Neural progenitor cell (in vitro differentiated cells): ENCODE measurements around the gene RSF1. TPM values are rescaled to one million over a fixed set of nuclear protein-coding genes. Genes with fewer than 3 reads are reported as not detected.

ENCODE experiments used
- DNase-seq: peaks from one replicate; pipeline ENCODE4 v3.0.0-alpha.2; 2016; ENCODE audit warnings: low spot score
- H2AFZ ChIP-seq: fragments of 200-600 bp; sonication (generic); replicated peaks from 2 replicates; pipeline ENCODE4 v1.6.1; 2016; ENCODE audit warnings: antibody characterized with exemption
- H3F3A ChIP-seq: fragments of 200-600 bp; sonication (generic); 2 replicates; pipeline ENCODE4 v1.6.1; 2016; ENCODE audit warnings: antibody characterized with exemption, low read depth
- H3K27ac ChIP-seq: fragments of 200-600 bp; sonication (generic); 2 replicates; pipeline ENCODE4 v1.5.1; 2016; ENCODE audit warnings: mild to moderate bottlenecking
- H3K27me3 ChIP-seq: fragments of 200-600 bp; sonication (generic); 2 replicates; pipeline ENCODE4 v1.6.1; 2016; ENCODE audit warnings: mild to moderate bottlenecking, moderate library complexity
- H3K36me3 ChIP-seq: fragments of 200-600 bp; sonication (generic); 2 replicates; pipeline ENCODE4 v1.5.1; 2016
- H3K4me1 ChIP-seq: fragments of 200-600 bp; sonication (generic); 2 replicates; pipeline ENCODE4 v1.6.1; 2016; ENCODE audit warnings: mixed run types
- H3K4me2 ChIP-seq: fragments of 200-600 bp; sonication (generic); 2 replicates; pipeline ENCODE4 v1.6.1; 2016
- H3K4me3 ChIP-seq: fragments of 200-600 bp; sonication (generic); 2 replicates; pipeline ENCODE4 v1.5.1; 2016
- H3K79me2 ChIP-seq: fragments of 200-600 bp; sonication (generic); 2 replicates; pipeline ENCODE4 v1.6.1; 2016; ENCODE audit warnings: low read depth
- H3K9ac ChIP-seq: fragments of 200-600 bp; sonication (generic); 2 replicates; pipeline ENCODE4 v1.6.1; 2016
- H3K9me3 ChIP-seq: fragments of 200-600 bp; sonication (generic); 2 replicates; pipeline ENCODE4 v1.5.1; 2016; ENCODE audit warnings: low read depth
- H4K20me1 ChIP-seq: fragments of 200-600 bp; sonication (generic); 2 replicates; pipeline ENCODE4 v1.6.1; 2016; ENCODE audit warnings: low read depth
- H3K27ac Mint-ChIP-seq: 3 replicates; pipeline ENCODE4 v1.8.0; 2021; ENCODE audit warnings: mixed read lengths
- H3K27me3 Mint-ChIP-seq: 2 replicates; pipeline ENCODE4 v1.8.0; 2022; ENCODE audit warnings: low read depth, mild to moderate bottlenecking, inconsistent platforms, moderate library complexity, mixed read lengths; ENCODE audit not compliant: insufficient read depth
- H3K36me3 Mint-ChIP-seq: 3 replicates; pipeline ENCODE4 v1.8.0; 2021; ENCODE audit warnings: mixed read lengths
- H3K4me1 Mint-ChIP-seq: 3 replicates; pipeline ENCODE4 v1.8.0; 2021; ENCODE audit warnings: mixed read lengths
- H3K4me3 Mint-ChIP-seq: 3 replicates; pipeline ENCODE4 v1.8.0; 2021; ENCODE audit warnings: mild to moderate bottlenecking, moderate library complexity, mixed read lengths
- H3K9me3 Mint-ChIP-seq: 3 replicates; pipeline ENCODE4 v1.8.0; 2020; ENCODE audit warnings: mixed read lengths
- EZH2 ChIP-seq: fragments of 200-600 bp; sonication (generic); IDR thresholded peaks from 2 replicates; pipeline ENCODE4 v1.6.1; 2017; ENCODE audit warnings: antibody characterized with exemption, mild to moderate bottlenecking, moderate library complexity
- EZH2phosphoT487 ChIP-seq: fragments of 200-600 bp; sonication (generic); IDR thresholded peaks from 2 replicates; pipeline ENCODE4 v1.6.1; 2017; ENCODE audit warnings: antibody characterized with exemption
- total RNA-seq: library from RNA; depleted of rRNA; stranded (reverse); fragments of >200 nt; gene quantifications from 2 replicates; pipeline ENCODE4 v1.2.3, GENCODE V29; 2015; ENCODE audit warnings: low replicate concordance
- TF ChIP-seq, protein P1 (sequence below): fragments of 200-600 bp; sonication (generic); IDR thresholded peaks from 2 replicates; pipeline ENCODE4 v1.5.1; 2017; ENCODE audit warnings: antibody characterized with exemption, mild to moderate bottlenecking

RSF1 gene
- total RNA-seq, 1 donor from 2014 or later, result 106 TPM

DNA sequence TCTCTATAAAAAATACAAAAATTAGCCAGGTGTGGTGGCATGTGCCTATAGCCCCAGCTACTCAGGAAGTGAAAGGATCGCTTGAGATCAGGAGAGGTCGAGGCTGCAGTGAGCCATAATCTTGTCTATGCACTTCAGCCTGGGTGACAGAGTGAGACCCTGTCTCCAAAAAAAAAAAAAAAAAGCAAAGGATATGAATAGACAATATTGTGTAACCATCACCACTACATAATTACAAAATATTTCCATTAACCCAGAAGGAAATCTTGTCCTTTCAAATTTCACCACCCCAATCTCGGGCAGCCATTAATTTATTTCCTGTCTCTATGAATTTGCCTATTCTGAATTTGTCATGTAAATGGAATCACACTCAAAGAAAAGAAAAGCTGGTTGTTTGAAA lies 21.2 kb downstream of the RSF1 start:
- H3K27ac ChIP-seq, result no peak overlapping the region
- H3K4me3 Mint-ChIP-seq, result no peak overlapping the region
- peaks cover 45% of the 10 kb centered on the region for H3K36me3 Mint-ChIP-seq
- no peaks in the 10 kb centered on the region for H3F3A ChIP-seq
- DNase-seq, result no peak
- peaks cover 65% of the 10 kb centered on the region for H4K20me1 ChIP-seq
- H3K9ac ChIP-seq, result no peak overlapping the region
- peaks cover 4% of the 10 kb centered on the region for H3K36me3 ChIP-seq
- no peak overlapping the region for H2AFZ ChIP-seq
- TF ChIP-seq, protein P1, sequence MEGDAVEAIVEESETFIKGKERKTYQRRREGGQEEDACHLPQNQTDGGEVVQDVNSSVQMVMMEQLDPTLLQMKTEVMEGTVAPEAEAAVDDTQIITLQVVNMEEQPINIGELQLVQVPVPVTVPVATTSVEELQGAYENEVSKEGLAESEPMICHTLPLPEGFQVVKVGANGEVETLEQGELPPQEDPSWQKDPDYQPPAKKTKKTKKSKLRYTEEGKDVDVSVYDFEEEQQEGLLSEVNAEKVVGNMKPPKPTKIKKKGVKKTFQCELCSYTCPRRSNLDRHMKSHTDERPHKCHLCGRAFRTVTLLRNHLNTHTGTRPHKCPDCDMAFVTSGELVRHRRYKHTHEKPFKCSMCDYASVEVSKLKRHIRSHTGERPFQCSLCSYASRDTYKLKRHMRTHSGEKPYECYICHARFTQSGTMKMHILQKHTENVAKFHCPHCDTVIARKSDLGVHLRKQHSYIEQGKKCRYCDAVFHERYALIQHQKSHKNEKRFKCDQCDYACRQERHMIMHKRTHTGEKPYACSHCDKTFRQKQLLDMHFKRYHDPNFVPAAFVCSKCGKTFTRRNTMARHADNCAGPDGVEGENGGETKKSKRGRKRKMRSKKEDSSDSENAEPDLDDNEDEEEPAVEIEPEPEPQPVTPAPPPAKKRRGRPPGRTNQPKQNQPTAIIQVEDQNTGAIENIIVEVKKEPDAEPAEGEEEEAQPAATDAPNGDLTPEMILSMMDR, result no peak
- TF ChIP-seq EZH2 (no peak), EZH2phosphoT487 (no peak)
- peaks cover 100% of the 10 kb centered on the region for H3K79me2 ChIP-seq
- no peak overlapping the region for H3K4me2 ChIP-seq
- peaks cover 43% of the 10 kb centered on the region for H3K9me3 Mint-ChIP-seq
- H3K4me3 ChIP-seq, result no peak overlapping the region
- peaks cover 2% of the 10 kb centered on the region for H3K4me1 Mint-ChIP-seq
- H3K27me3 ChIP-seq, result no peaks in the 10 kb centered on the region
- no peak overlapping the region for H3K27ac Mint-ChIP-seq
- H3K27me3 Mint-ChIP-seq, result no peaks in the 10 kb centered on the region
- H3K4me1 ChIP-seq, result no peaks in the 10 kb centered on the region
- no peaks in the 10 kb centered on the region for H3K9me3 ChIP-seq

- Mint-ChIP-seq H3K4me3 (no peak overlapping the region), H3K9me3 (peaks cover 85% of the 10 kb centered on the region), H3K27ac (no peak overlapping the region), H3K36me3 (peaks cover 80% of the 10 kb centered on the region), H3K4me1 (no peaks in the 10 kb centered on the region), H3K27me3 (peaks cover 3% of the 10 kb centered on the region)
- Histone ChIP-seq H3K9me3 (peaks cover 8% of the 10 kb centered on the region), H3F3A (no peaks in the 10 kb centered on the region), H2AFZ (no peak overlapping the region), H3K4me2 (no peak overlapping the region), H3K4me1 (no peaks in the 10 kb centered on the region), H3K4me3 (no peak overlapping the region), H4K20me1 (peaks cover 22% of the 10 kb centered on the region), H3K36me3 (peaks cover 23% of the 10 kb centered on the region), H3K27me3 (no peaks in the 10 kb centered on the region), H3K9ac (no peak overlapping the region), H3K27ac (no peak overlapping the region), H3K79me2 (peaks cover 100% of the 10 kb centered on the region)
- no peak for DNase-seq
- TF ChIP-seq, protein P1, result no peak
- TF ChIP-seq EZH2phosphoT487 (no peak), EZH2 (no peak)
These were observed 26.6 kb downstream of the RSF1 start for GRCh38 chr11:77793972-77794371.

- Mint-ChIP-seq H3K27me3 (peaks cover 3% of the 10 kb centered on the region), H3K4me1 (no peaks in the 10 kb centered on the region), H3K27ac (no peak overlapping the region), H3K9me3 (peaks cover 64% of the 10 kb centered on the region), H3K4me3 (no peak overlapping the region), H3K36me3 (peaks cover 72% of the 10 kb centered on the region)
- Histone ChIP-seq H4K20me1 (peaks cover 37% of the 10 kb centered on the region), H3F3A (no peaks in the 10 kb centered on the region), H2AFZ (no peak overlapping the region), H3K4me3 (no peak overlapping the region), H3K27ac (no peak overlapping the region), H3K4me1 (no peaks in the 10 kb centered on the region), H3K9me3 (peaks cover 8% of the 10 kb centered on the region), H3K9ac (no peak overlapping the region), H3K4me2 (no peak overlapping the region), H3K79me2 (peaks cover 100% of the 10 kb centered on the region), H3K36me3 (peaks cover 19% of the 10 kb centered on the region), H3K27me3 (no peaks in the 10 kb centered on the region)
- TF ChIP-seq EZH2 (no peak), EZH2phosphoT487 (no peak)
- TF ChIP-seq, protein P1, result no peak
- no peak for DNase-seq
These were observed 29.2 kb downstream of the RSF1 start for GRCh38 chr11:77791301-77791700.
